ENCODE data around the gene NFYC. TPM values are rescaled to one million over a fixed set of nuclear protein-coding genes. Genes with fewer than 3 reads are reported as not detected.

Gene NFYC
- total and polyA plus RNA-seq, 2 of the 8 experiments (the other 6 are each of a cell fraction or from before 2014, with no cell fraction given): 54.1 to 124 TPM

- TF ChIP-seq POLR2A (IDR thresholded peaks at IDR 0.05; ENCODE audit: control extremely low read depth in 1 of 2, low read depth in 2 of 2, low read length in 2 of 2): no peak
- TF ChIP-seq PHF8 (conservative IDR thresholded peaks at IDR 0.05; ENCODE audit: low read depth, low read length): peak; percentile 36; the same call in 1 of the 2 replicates
- TF ChIP-seq, protein P1, sequence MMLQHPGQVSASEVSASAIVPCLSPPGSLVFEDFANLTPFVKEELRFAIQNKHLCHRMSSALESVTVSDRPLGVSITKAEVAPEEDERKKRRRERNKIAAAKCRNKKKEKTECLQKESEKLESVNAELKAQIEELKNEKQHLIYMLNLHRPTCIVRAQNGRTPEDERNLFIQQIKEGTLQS (IDR thresholded peaks at IDR 0.05; ENCODE audit: insufficient read depth, low read depth, low read length): no peak
- no peak for TF ChIP-seq POLR2AphosphoS5 (IDR thresholded peaks at IDR 0.05; ENCODE audit: low read depth, low read length)
- TF ChIP-seq RXRA (IDR thresholded peaks at IDR 0.05; ENCODE audit: insufficient read depth, low read depth, low read length): no peak
- TF ChIP-seq CTBP2 (IDR thresholded peaks at IDR 0.05; ENCODE audit: borderline replicate concordance, insufficient read depth, insufficient read length, low read length): no peak
- no peak for TF ChIP-seq JUND (IDR thresholded peaks at IDR 0.05; ENCODE audit: low read length)
- TF ChIP-seq RNF2 (IDR thresholded peaks at IDR 0.05; ENCODE audit: borderline replicate concordance, low read depth, low read length, missing control alignments, poor library complexity, severe bottlenecking): no peak
- TF ChIP-seq BCL11A (IDR thresholded peaks at IDR 0.05; ENCODE audit: low read depth in 2 of 2, low read length in 2 of 2): no peak
- TF ChIP-seq SIRT6 (IDR thresholded peaks at IDR 0.05; ENCODE audit: low read length): no peak
- TF ChIP-seq TAF7 (optimal IDR thresholded peaks at IDR 0.05; ENCODE audit: borderline replicate concordance, low read depth, low read length): no peak
- no peak for TF ChIP-seq TBP (IDR thresholded peaks at IDR 0.05; ENCODE audit: low read depth, low read length)
- TF ChIP-seq CREB1 (IDR thresholded peaks at IDR 0.05): no peak
- TF ChIP-seq CBX8 (IDR thresholded peaks at IDR 0.05; ENCODE audit: borderline replicate concordance, low read depth, low read length): no peak
- TF ChIP-seq RFX5 (IDR thresholded peaks at IDR 0.05; ENCODE audit: borderline replicate concordance, low read depth, low read length): no peak
- TF ChIP-seq MAFK (IDR thresholded peaks at IDR 0.05; ENCODE audit: low read depth, low read length): no peak
- TF ChIP-seq ZNF274 (IDR thresholded peaks at IDR 0.05; ENCODE audit: borderline replicate concordance, extremely low read depth, low read length): no peak
- no peak for TF ChIP-seq HDAC6 (IDR thresholded peaks at IDR 0.05; ENCODE audit: low read depth, low read length)
These were observed 126.9 kb downstream of the NFYC start (continued) for GRCh38 chr1:40818264-40818961.
